Stimulated activated naive B cell treated with anti-CD40 and anti-IgM and Interleukin-4, amounts not matched to agents 10 μg/mL and 1 μg/mL and 100 μg/mL, for 72 hours (primary cell): ENCODE measurements around the gene RPL4.
"Not testable (repeated sequence)": the region's sequence is repeated elsewhere in the genome, so short reads cannot be mapped to it uniquely, and the experiment has no call there.

Experiments
- ATAC-seq, 2 donors: fragments of 150-1000 bp; cut with Tn5 transposase; replicated peaks; 2 replicates each; pipeline ENCODE4 v1.10.0; 2021; ENCODE audit warnings: moderate library complexity in 1 of 2
- DNase-seq: peaks from one replicate; pipeline ENCODE4 v3.0.0; 2021
- H3K27ac Mint-ChIP-seq: one replicate; pipeline ENCODE4 v1.8.0; 2022; ENCODE audit warnings: mild to moderate bottlenecking, mixed read lengths
- H3K27me3 Mint-ChIP-seq, 2 donors: one replicate each; pipeline ENCODE4 v1.8.0; 2022; ENCODE audit warnings: mixed read lengths in 2 of 2
- H3K36me3 Mint-ChIP-seq, 2 donors: one replicate each; pipeline ENCODE4 v1.8.0; 2022; ENCODE audit warnings: mixed read lengths in 2 of 2, mild to moderate bottlenecking in 1 of 2
- H3K4me1 Mint-ChIP-seq, 2 donors: one replicate each; pipeline ENCODE4 v1.8.0; 2022; ENCODE audit warnings: mixed read lengths in 2 of 2, mild to moderate bottlenecking in 1 of 2
- H3K4me3 Mint-ChIP-seq, 2 donors: one replicate each; pipeline ENCODE4 v1.8.0; 2022; ENCODE audit warnings: mild to moderate bottlenecking in 2 of 2, mixed read lengths in 2 of 2, moderate library complexity in 1 of 2
- H3K9me3 Mint-ChIP-seq, 2 donors: one replicate each; pipeline ENCODE4 v1.8.0; 2022; ENCODE audit warnings: mixed read lengths in 2 of 2, mild to moderate bottlenecking in 1 of 2

The RPL4 gene

GRCh38 chr15:66500346-66500745 lies 4.3 kb downstream of the RPL4 start:
- DNase-seq, H3K27me3 Mint-ChIP-seq, ATAC-seq, H3K9me3 Mint-ChIP-seq: not testable (repeated sequence)
- peaks cover 26 to 63% of the 10 kb centered on the region in 2 donors for H3K4me1 Mint-ChIP-seq
- H3K36me3 Mint-ChIP-seq: peaks cover 43 to 70% of the 10 kb centered on the region in 2 donors
- H3K27ac Mint-ChIP-seq: peak overlapping the region; percentile 89
- peak overlapping the region in 1 of 2 donors; percentile 60 for H3K4me3 Mint-ChIP-seq

GRCh38 chr15:66498501-66499386 lies 5.9 kb downstream of the RPL4 start:
- ATAC-seq (no peak), DNase-seq (no peak)
- Mint-ChIP-seq H3K9me3 (no peaks in the 10 kb centered on the region), H3K4me3 (no peak overlapping the region), H3K27me3 (no peaks in the 10 kb centered on the region), H3K4me1 (peaks cover 28 to 67% of the 10 kb centered on the region in 2 donors), H3K36me3 (peaks cover 41 to 72% of the 10 kb centered on the region in 2 donors), H3K27ac (peak overlapping the region; percentile 78)

- peaks cover 38 to 72% of the 10 kb centered on the region in 2 donors for H3K36me3 Mint-ChIP-seq
- peak within 1 kb of the TSS; percentile 94 to 96 for H3K4me3 Mint-ChIP-seq
- peaks cover 24 to 60% of the 10 kb centered on the region in 2 donors for H3K4me1 Mint-ChIP-seq
- H3K9me3 Mint-ChIP-seq: no peaks in the 10 kb centered on the region
- ATAC-seq (peak; percentile 91 to 93), DNase-seq (peak; percentile 95)
- H3K27me3 Mint-ChIP-seq: no peaks in the 10 kb centered on the region
- peak within 1 kb of the TSS; percentile 99 for H3K27ac Mint-ChIP-seq
These were observed 6.9 kb downstream of the RPL4 start, which contains the start of gene SNAPC5 for GRCh38 chr15:66497502-66498455. Gene SNAPC5 (minus strand): TSS chr15:66497762. CDS start chr15:66497731, 31 bp downstream.

GRCh38 chr15:66496951-66497501 lies 7.6 kb downstream of the RPL4 start:
- no peaks in the 10 kb centered on the region for H3K27me3 Mint-ChIP-seq
- peaks cover 34 to 68% of the 10 kb centered on the region in 2 donors for H3K36me3 Mint-ChIP-seq
- peak overlapping the region; percentile 99 for H3K27ac Mint-ChIP-seq
- no peaks in the 10 kb centered on the region for H3K9me3 Mint-ChIP-seq
- peak overlapping the region; percentile 94 to 96 for H3K4me3 Mint-ChIP-seq
- DNase-seq (no peak), ATAC-seq (peak; percentile 48 to 54)
- H3K4me1 Mint-ChIP-seq: peaks cover 24 to 56% of the 10 kb centered on the region in 2 donors

GRCh38 chr15:66494262-66494661 lies 10.4 kb downstream of the RPL4 start:
- Mint-ChIP-seq H3K4me3 (no peak overlapping the region), H3K9me3 (no peaks in the 10 kb centered on the region), H3K27ac (peak overlapping the region; percentile 14), H3K4me1 (peaks cover 16 to 51% of the 10 kb centered on the region in 2 donors), H3K36me3 (peaks cover 28 to 68% of the 10 kb centered on the region in 2 donors), H3K27me3 (no peaks in the 10 kb centered on the region)
- ATAC-seq (no peak), DNase-seq (no peak)

- Mint-ChIP-seq H3K4me1 (peaks cover 12 to 29% of the 10 kb centered on the region in 2 donors), H3K27me3 (no peaks in the 10 kb centered on the region), H3K36me3 (peaks cover 22 to 57% of the 10 kb centered on the region in 2 donors), H3K4me3 (no peak overlapping the region), H3K27ac (peak overlapping the region; percentile 59), H3K9me3 (no peaks in the 10 kb centered on the region)
- DNase-seq (no peak), ATAC-seq (no peak)
These were observed 12.8 kb downstream of the RPL4 start for GRCh38 chr15:66491846-66492245.

- H3K4me3 Mint-ChIP-seq: no peak overlapping the region
These were observed 15.4 kb downstream of the RPL4 start for GRCh38 chr15:66489179-66489791.

GRCh38 chr15:66488525-66488924 lies 16.1 kb downstream of the RPL4 start:
- Mint-ChIP-seq H3K27ac (no peak overlapping the region), H3K4me3 (no peak overlapping the region), H3K4me1 (peaks cover 2 to 7% of the 10 kb centered on the region in 2 donors), H3K27me3 (no peaks in the 10 kb centered on the region), H3K9me3 (no peaks in the 10 kb centered on the region), H3K36me3 (peaks cover 26 to 47% of the 10 kb centered on the region in 2 donors)
- ATAC-seq (no peak), DNase-seq (no peak)

More at GRCh38 chr15:66489179-66489791, 15.4 kb downstream of the RPL4 start:
- no peak for ATAC-seq
- Mint-ChIP-seq H3K9me3 (no peaks in the 10 kb centered on the region), H3K27ac (no peak overlapping the region), H3K36me3 (peaks cover 25 to 54% of the 10 kb centered on the region in 2 donors), H3K27me3 (no peaks in the 10 kb centered on the region), H3K4me1 (peaks cover 3 to 9% of the 10 kb centered on the region in 2 donors)
- no peak for DNase-seq

- no peak overlapping the region for H3K4me3 Mint-ChIP-seq
- H3K27me3 Mint-ChIP-seq: no peaks in the 10 kb centered on the region
These were observed 17.8 kb downstream of the RPL4 start for GRCh38 chr15:66486887-66487286.

GRCh38 chr15:66484539-66485112 lies 20.0 kb downstream of the RPL4 start:
- ATAC-seq (no peak), DNase-seq (no peak)
- H3K4me1 Mint-ChIP-seq: peaks cover 0 to 7% of the 10 kb centered on the region in 2 donors
- no peaks in the 10 kb centered on the region for H3K9me3 Mint-ChIP-seq
- peaks cover 43 to 54% of the 10 kb centered on the region in 2 donors for H3K36me3 Mint-ChIP-seq
- H3K4me3 Mint-ChIP-seq: no peak overlapping the region
- no peak overlapping the region for H3K27ac Mint-ChIP-seq
- no peaks in the 10 kb centered on the region for H3K27me3 Mint-ChIP-seq

More at GRCh38 chr15:66486887-66487286, 17.8 kb downstream of the RPL4 start:
- Mint-ChIP-seq H3K4me1 (peaks cover 7% of the 10 kb centered on the region in 2 donors), H3K9me3 (no peaks in the 10 kb centered on the region), H3K27ac (peak overlapping the region; percentile 62), H3K36me3 (peaks cover 35 to 55% of the 10 kb centered on the region in 2 donors)
- ATAC-seq: no peak
- DNase-seq: no peak

GRCh38 chr15:66483131-66483566 lies 21.5 kb downstream of the RPL4 start:
- DNase-seq (no peak), ATAC-seq (no peak)
- Mint-ChIP-seq H3K9me3 (no peaks in the 10 kb centered on the region), H3K4me3 (no peak overlapping the region), H3K36me3 (peaks cover 46 to 52% of the 10 kb centered on the region in 2 donors), H3K4me1 (peaks cover 0 to 11% of the 10 kb centered on the region in 2 donors), H3K27me3 (no peaks in the 10 kb centered on the region), H3K27ac (peak overlapping the region; percentile 68)

- Mint-ChIP-seq H3K4me3 (no peak overlapping the region), H3K27me3 (no peaks in the 10 kb centered on the region), H3K9me3 (no peaks in the 10 kb centered on the region), H3K27ac (no peak overlapping the region), H3K4me1 (peaks cover 0 to 8% of the 10 kb centered on the region in 2 donors), H3K36me3 (peaks cover 43 to 45% of the 10 kb centered on the region in 2 donors)
- no peak for ATAC-seq
- no peak for DNase-seq
These were observed 22.1 kb downstream of the RPL4 start for GRCh38 chr15:66482539-66482938.
